OCI-LY7 (cell line): ENCODE results near the gene PRKG1. TPM values are rescaled to one million over a fixed set of nuclear protein-coding genes. Genes with fewer than 3 reads are reported as not detected.

Source experiments
- BruUV-seq: library from RNA; stranded (reverse); fragments of 400-500 nt; replicated peaks from 2 replicates; lab custom pipeline; 2021; lab: Mats Ljungman, UMichigan
- CTCF ChIA-PET: fragments of 300-600 bp; sonication (Branson Sonifier 250); formaldehyde crosslinking; loops from one replicate; lab custom pipeline; 2022; ENCODE audit warnings: antibody characterized with exemption; ENCODE audit not compliant: unreplicated experiment; lab: Charles Lee
- POLR2A ChIA-PET: fragments of 300-600 bp; sonication (Branson Sonifier 250); formaldehyde crosslinking; loops from one replicate; lab custom pipeline; 2022; ENCODE audit warnings: antibody characterized with exemption; lab: Charles Lee
- DNase-seq: peaks from one replicate; pipeline ENCODE4 v3.0.0-alpha.2; 2015; ENCODE audit warnings: low spot score
- H2AFZ ChIP-seq: fragments of 200-600 bp; sonication (generic), shearing (Covaris generic); 2 replicates; pipeline ENCODE4 v1.6.1; 2014; ENCODE audit warnings: mild to moderate bottlenecking, antibody characterized with exemption, low read length, moderate library complexity
- H3K27ac ChIP-seq: fragments of 200-600 bp; sonication (generic); 2 replicates; pipeline ENCODE4 v1.5.1; 2014; ENCODE audit warnings: mixed run types, low read depth, mild to moderate bottlenecking, moderate library complexity, low read length, inconsistent platforms; ENCODE audit not compliant: poor library complexity, severe bottlenecking
- H3K36me3 ChIP-seq: fragments of 200-600 bp; sonication (generic); 2 replicates; pipeline ENCODE4 v1.6.1; 2014; ENCODE audit warnings: mild to moderate bottlenecking, antibody characterized with exemption, low read length, moderate library complexity, mixed read lengths; ENCODE audit not compliant: insufficient read depth
- H3K4me1 ChIP-seq: fragments of 200-600 bp; sonication (generic); 2 replicates; pipeline ENCODE4 v1.5.1; 2014; ENCODE audit warnings: mild to moderate bottlenecking, low read length; ENCODE audit not compliant: insufficient read depth, poor library complexity, severe bottlenecking
- H3K4me2 ChIP-seq: fragments of 200-600 bp; sonication (generic); 2 replicates; pipeline ENCODE4 v1.6.1; 2014; ENCODE audit warnings: mild to moderate bottlenecking, low read length
- H3K4me3 ChIP-seq: fragments of 200-600 bp; sonication (generic); 2 replicates; pipeline ENCODE4 v1.5.1; 2014; ENCODE audit warnings: mild to moderate bottlenecking, low read depth, low read length; ENCODE audit not compliant: poor library complexity, severe bottlenecking
- H3K79me2 ChIP-seq: fragments of 200-600 bp; sonication (generic); 2 replicates; pipeline ENCODE4 v1.6.1; 2016; ENCODE audit warnings: low read depth, mild to moderate bottlenecking, low read length, moderate library complexity, mixed read lengths; ENCODE audit not compliant: insufficient read depth
- H3K9me2 ChIP-seq: fragments of 200-600 bp; sonication (generic); 2 replicates; pipeline ENCODE4 v1.6.1; 2016; ENCODE audit warnings: mild to moderate bottlenecking, low read length, mixed read lengths; ENCODE audit not compliant: insufficient read depth
- H3K9me3 ChIP-seq: fragments of 200-600 bp; sonication (generic); 2 replicates; pipeline ENCODE4 v1.6.1; 2014; ENCODE audit warnings: mild to moderate bottlenecking, mixed run types, low read length, mixed read lengths
- H4K20me1 ChIP-seq: fragments of 200-600 bp; sonication (generic); 2 replicates; pipeline ENCODE4 v1.6.1; 2014; ENCODE audit warnings: mild to moderate bottlenecking, antibody characterized with exemption, low read length, moderate library complexity, mixed read lengths; ENCODE audit not compliant: insufficient read depth
- EZH2phosphoT487 ChIP-seq: fragments of 200-600 bp; sonication (generic); IDR thresholded peaks from 2 replicates; pipeline ENCODE4 v1.6.1; 2018; ENCODE audit warnings: low read depth, borderline replicate concordance, mild to moderate bottlenecking, mixed run types, antibody characterized with exemption, low read length, moderate library complexity, mixed read lengths
- intact Hi-C: fragments of 100-400 bp; cut with micrococcal nuclease; formaldehyde crosslinking; loops from one replicate; pipeline ENCODE4 v1.10.0; 2022; ENCODE audit not compliant: unreplicated experiment
- total RNA-seq, 2 experiments: library from RNA; depleted of rRNA in 1 of 2; stranded (reverse); fragments of >200 nt in 1 of 2; shearing (Covaris generic) in 1 of 2; gene quantifications; 2 replicates each; pipeline ENCODE4 v1.2.3, GENCODE V29; 2014 to 2022
- TF ChIP-seq, protein P1 (sequence below): fragments of 200-600 bp; sonication (generic); conservative IDR thresholded peaks from 2 replicates; pipeline ENCODE4 v1.5.1; 2014; ENCODE audit warnings: mild to moderate bottlenecking, antibody characterized with exemption, low read length, moderate library complexity, mixed read lengths

The PRKG1 gene
- total RNA-seq, 2 experiments from 2014 or later = not detected

DNA sequence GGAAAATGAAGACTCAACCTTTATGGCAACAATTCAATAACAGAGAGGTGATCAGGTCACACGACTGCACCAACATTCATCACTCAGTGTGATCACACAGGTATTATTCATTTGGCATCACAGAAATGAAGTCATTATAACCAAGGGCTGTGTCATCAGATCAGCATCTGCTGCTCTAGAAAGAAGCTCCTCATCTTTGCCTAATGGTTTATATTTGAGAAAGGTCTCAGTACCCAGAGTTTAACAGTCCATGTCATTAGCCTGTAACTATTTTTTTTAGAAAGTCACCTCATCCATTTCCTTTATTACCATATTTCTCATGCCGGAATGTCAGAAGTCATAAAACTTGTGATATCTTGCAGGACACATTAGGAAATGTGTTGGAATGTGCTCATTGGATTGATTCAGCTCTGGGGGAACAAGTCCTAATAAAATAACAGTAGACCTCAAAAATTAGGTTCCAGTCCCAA lies 45.1 kb upstream of the PRKG1 start:
- intact Hi-C loops = no loop called here
- BruUV-seq = no TSS peak
- POLR2A ChIA-PET = no interaction called here

GRCh38 chr10:51030480-51030879 lies 43.8 kb upstream of the PRKG1 start:
- no peak for TF ChIP-seq EZH2phosphoT487
- TF ChIP-seq, protein P1, sequence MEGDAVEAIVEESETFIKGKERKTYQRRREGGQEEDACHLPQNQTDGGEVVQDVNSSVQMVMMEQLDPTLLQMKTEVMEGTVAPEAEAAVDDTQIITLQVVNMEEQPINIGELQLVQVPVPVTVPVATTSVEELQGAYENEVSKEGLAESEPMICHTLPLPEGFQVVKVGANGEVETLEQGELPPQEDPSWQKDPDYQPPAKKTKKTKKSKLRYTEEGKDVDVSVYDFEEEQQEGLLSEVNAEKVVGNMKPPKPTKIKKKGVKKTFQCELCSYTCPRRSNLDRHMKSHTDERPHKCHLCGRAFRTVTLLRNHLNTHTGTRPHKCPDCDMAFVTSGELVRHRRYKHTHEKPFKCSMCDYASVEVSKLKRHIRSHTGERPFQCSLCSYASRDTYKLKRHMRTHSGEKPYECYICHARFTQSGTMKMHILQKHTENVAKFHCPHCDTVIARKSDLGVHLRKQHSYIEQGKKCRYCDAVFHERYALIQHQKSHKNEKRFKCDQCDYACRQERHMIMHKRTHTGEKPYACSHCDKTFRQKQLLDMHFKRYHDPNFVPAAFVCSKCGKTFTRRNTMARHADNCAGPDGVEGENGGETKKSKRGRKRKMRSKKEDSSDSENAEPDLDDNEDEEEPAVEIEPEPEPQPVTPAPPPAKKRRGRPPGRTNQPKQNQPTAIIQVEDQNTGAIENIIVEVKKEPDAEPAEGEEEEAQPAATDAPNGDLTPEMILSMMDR = no peak
- Histone ChIP-seq H3K4me1 (no peaks in the 10 kb centered on the region), H3K9me3 (no peaks in the 10 kb centered on the region), H2AFZ (no peak overlapping the region), H3K36me3 (no peaks in the 10 kb centered on the region), H3K4me3 (no peak overlapping the region), H4K20me1 (no peaks in the 10 kb centered on the region), H3K27ac (no peak overlapping the region), H3K4me2 (no peak overlapping the region), H3K9me2 (no peaks in the 10 kb centered on the region), H3K79me2 (no peaks in the 10 kb centered on the region)
- ChIA-PET CTCF (no interaction called here), POLR2A (no interaction called here)
- intact Hi-C loops = no loop called here
- BruUV-seq = no TSS peak
- DNase-seq = no peak

More for the DNA sequence above, 45.1 kb upstream of the PRKG1 start:
- no peak overlapping the region for H3K27ac ChIP-seq
- no peaks in the 10 kb centered on the region for H3K9me3 ChIP-seq
- H3K4me3 ChIP-seq = no peak overlapping the region
- no peaks in the 10 kb centered on the region for H3K36me3 ChIP-seq
- H3K4me1 ChIP-seq = no peaks in the 10 kb centered on the region
- no peak overlapping the region for H2AFZ ChIP-seq
- no peaks in the 10 kb centered on the region for H3K9me2 ChIP-seq
- CTCF ChIA-PET = no interaction called here
- H3K79me2 ChIP-seq = no peaks in the 10 kb centered on the region
- no peak for DNase-seq
- no peaks in the 10 kb centered on the region for H4K20me1 ChIP-seq
- H3K4me2 ChIP-seq = no peak overlapping the region
- no peak for TF ChIP-seq EZH2phosphoT487
- TF ChIP-seq, protein P1 = no peak

DNA sequence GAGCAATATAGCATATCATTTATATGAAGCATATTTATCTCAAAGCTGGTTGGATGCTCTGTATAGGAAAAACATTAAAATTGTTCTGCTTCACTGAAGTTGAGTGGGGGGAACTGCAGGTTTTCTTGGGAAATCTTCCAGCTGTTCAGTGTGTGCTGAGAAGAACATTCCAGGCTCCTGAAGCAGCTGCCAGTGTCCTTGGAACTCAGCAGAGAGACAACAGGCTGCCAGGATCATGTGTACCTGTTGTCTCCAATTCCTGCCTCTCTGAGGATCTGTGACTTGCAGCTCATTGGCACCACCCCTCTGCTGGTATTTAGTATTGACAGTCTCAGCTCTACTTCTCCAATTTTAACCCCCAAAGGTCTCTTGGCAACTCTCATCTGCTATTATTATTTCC lies 42.3 kb upstream of the PRKG1 start:
- no peak overlapping the region for H3K4me3 ChIP-seq
- H3K9me2 ChIP-seq = no peaks in the 10 kb centered on the region
- no peak overlapping the region for H2AFZ ChIP-seq
- no peaks in the 10 kb centered on the region for H3K4me1 ChIP-seq
- H3K36me3 ChIP-seq = no peaks in the 10 kb centered on the region
- ChIA-PET POLR2A (no interaction called here), CTCF (no interaction called here)
- H4K20me1 ChIP-seq = no peaks in the 10 kb centered on the region
- DNase-seq = no peak
- intact Hi-C loops = no loop called here
- no TSS peak for BruUV-seq
- H3K9me3 ChIP-seq = no peaks in the 10 kb centered on the region
- H3K27ac ChIP-seq = no peak overlapping the region
- no peak overlapping the region for H3K4me2 ChIP-seq
- TF ChIP-seq EZH2phosphoT487 = no peak
- no peaks in the 10 kb centered on the region for H3K79me2 ChIP-seq
